ENCODE measurements around the gene NELFA. TPM values are rescaled to one million over a fixed set of nuclear protein-coding genes. Genes with fewer than 3 reads are reported as not detected.

NELFA gene
- total RNA-seq, 1 donor = 17.9 TPM

GRCh38 chr4:1932736-1933135, 76.0 kb downstream of the NELFA start:
- H3K4me1 ChIP-seq (ENCODE audit: insufficient read depth, low read length) = peaks cover 14% of the 10 kb centered on the region
- H3K9me3 ChIP-seq (ENCODE audit: low read depth, low read length) = no peaks in the 10 kb centered on the region
- no peak overlapping the region for H3K4me3 ChIP-seq (ENCODE audit: low read length)
- H3K27me3 ChIP-seq (ENCODE audit: insufficient read depth, low read length) = no peaks in the 10 kb centered on the region

Other genes starting within 250 kb of the NELFA start
- gene FGFR3, start 215.7 kb downstream of the NELFA start, total RNA-seq = under 0.01 TPM
- gene LETM1, start 152.8 kb downstream of the NELFA start, total RNA-seq = 16.0 TPM
- 45.3 TPM for gene NSD2, start 137.6 kb downstream of the NELFA start, total RNA-seq
- gene NAT8L, start 50.4 kb upstream of the NELFA start, total RNA-seq = 0.10 TPM
- 77.2 TPM for gene HAUS3, start 233.1 kb upstream of the NELFA start, total RNA-seq
- gene POLN, start 233.1 kb upstream of the NELFA start, total RNA-seq = 1.4 TPM

Measured in mononuclear cell (primary cell).